Right lobe of liver (tissue), 6 donors: ENCODE data around the gene SASH1. TPM values are rescaled to one million over a fixed set of nuclear protein-coding genes. Genes with fewer than 3 reads are reported as not detected.

Experiments used
- ATAC-seq, 4 donors: fragments of 200-7000 bp; cut with Tn5 transposase; one replicate each; pipeline ENCODE4 v1.9.1; 2020; ENCODE audit warnings: mild to moderate bottlenecking in 4 of 4, moderate library complexity in 4 of 4
- DNase-seq, 3 donors: peaks; one replicate each; pipeline ENCODE4 v3.0.0-alpha.2; 2020
- H3K27ac ChIP-seq, 3 donors: fragments of 200-600 bp; one replicate each; pipeline ENCODE4 v1.8.0; 2022
- H3K27me3 ChIP-seq, 2 donors: fragments of 200-600 bp; one replicate each; pipeline ENCODE4 v1.8.0; 2022
- H3K36me3 ChIP-seq, 4 donors: fragments of 200-600 bp; sonication (generic) in 1 of 4; one replicate each; pipeline versions ENCODE4 v1.5.1 to v1.8.0; 2017 to 2022; ENCODE audit warnings: control low read depth in 1 of 4
- H3K4me1 ChIP-seq, 4 donors: fragments of 200-600 bp; sonication (generic) in 1 of 4; one replicate each; pipeline versions ENCODE4 v1.5.1 to v1.8.0; 2017 to 2022; ENCODE audit warnings: control low read depth in 1 of 4
- H3K4me3 ChIP-seq, 3 donors: fragments of 200-600 bp; one replicate each; pipeline ENCODE4 v1.8.0; 2022
- H3K9me3 ChIP-seq, 4 donors: fragments of 200-600 bp; sonication (generic) in 1 of 4; one replicate each; pipeline versions ENCODE4 v1.5.1 to v1.8.0; 2017 to 2022; ENCODE audit warnings: control low read depth in 1 of 4
- POLR2A ChIP-seq: fragments of 450-650 bp; IDR thresholded peaks from one replicate; pipeline ENCODE4 v1.6.1; 2017; ENCODE audit warnings: antibody characterized with exemption, mild to moderate bottlenecking
- WGBS: methylation state at CpG from one replicate; pipeline ENCODE4 v1.1.6; 2018; ENCODE audit warnings: low coverage, low lambda C conversion rate; ENCODE audit not compliant: insufficient coverage; ENCODE audit errors: missing lambda C conversion rate; 5-methylcytosine and 5-hydroxymethylcytosine counted together
- intact Hi-C, 2 donors: fragments of 100-400 bp; cut with DNase I; formaldehyde crosslinking; loops; one replicate each; pipeline versions ENCODE4 v1.11.2 to v1.14.1; 2022
- total RNA-seq, 6 experiments: library from RNA; depleted of rRNA in 2 of 6; stranded (reverse); fragments of >200 nt in 2 of 6; fragmentation: NEBNext Ultra II Directional in 3 of 6; extraction: Animal tissue kit (Norgen Biotek cat#: 25700) in 3 of 6; gene quantifications; one replicate each; pipeline versions ENCODE4 v1.1.0 to v1.2.4, GENCODE V29; 2016 to 2023
- TF ChIP-seq, protein P1 (sequence below), 4 donors: fragments of 200-600 bp in 3 of 4; fragments of 450-650 bp in 1 of 4; IDR thresholded peaks; one replicate each; pipeline versions ENCODE4 v1.5.1 to v1.8.0; 2016 to 2022; ENCODE audit warnings: antibody characterized with exemption in 4 of 4, mild to moderate bottlenecking in 2 of 4
- donor health status: DM: no; HTN: yes; CAD: no.
- donor health status: DM: no; HTN: no; CAD: no.
- donor health status: DM: no; HTN: no; CAD: no.
- donor health status: DM: no; HTN: yes; CAD: no.
- donor health status: DM: no; HTN: yes; CAD: no.

SASH1 gene
- total RNA-seq, 6 experiments from 2014 or later, result 12.0 to 19.0 (median 15.8) TPM

DNA sequence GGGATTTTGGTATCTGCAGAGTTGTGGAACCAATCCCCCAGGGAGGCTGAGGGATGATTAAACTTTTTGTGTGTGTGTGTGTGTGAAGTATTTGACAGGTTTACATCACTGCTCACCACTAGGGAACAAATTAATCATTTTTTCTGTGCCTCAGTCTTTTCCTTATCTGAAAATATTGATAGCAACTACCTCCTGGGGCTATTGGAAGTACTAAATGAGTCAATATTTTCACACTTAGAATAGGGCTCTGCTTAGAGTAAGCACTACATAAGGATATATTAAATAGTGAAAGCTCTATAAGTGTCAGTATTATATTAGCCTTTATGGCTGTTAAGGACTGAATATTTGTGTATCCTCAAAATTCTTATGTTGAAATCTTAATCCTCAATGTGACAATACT is 249.0 kb downstream of the SASH1 start:
- intact Hi-C loops, result no loop called here
- TF ChIP-seq, protein P1, sequence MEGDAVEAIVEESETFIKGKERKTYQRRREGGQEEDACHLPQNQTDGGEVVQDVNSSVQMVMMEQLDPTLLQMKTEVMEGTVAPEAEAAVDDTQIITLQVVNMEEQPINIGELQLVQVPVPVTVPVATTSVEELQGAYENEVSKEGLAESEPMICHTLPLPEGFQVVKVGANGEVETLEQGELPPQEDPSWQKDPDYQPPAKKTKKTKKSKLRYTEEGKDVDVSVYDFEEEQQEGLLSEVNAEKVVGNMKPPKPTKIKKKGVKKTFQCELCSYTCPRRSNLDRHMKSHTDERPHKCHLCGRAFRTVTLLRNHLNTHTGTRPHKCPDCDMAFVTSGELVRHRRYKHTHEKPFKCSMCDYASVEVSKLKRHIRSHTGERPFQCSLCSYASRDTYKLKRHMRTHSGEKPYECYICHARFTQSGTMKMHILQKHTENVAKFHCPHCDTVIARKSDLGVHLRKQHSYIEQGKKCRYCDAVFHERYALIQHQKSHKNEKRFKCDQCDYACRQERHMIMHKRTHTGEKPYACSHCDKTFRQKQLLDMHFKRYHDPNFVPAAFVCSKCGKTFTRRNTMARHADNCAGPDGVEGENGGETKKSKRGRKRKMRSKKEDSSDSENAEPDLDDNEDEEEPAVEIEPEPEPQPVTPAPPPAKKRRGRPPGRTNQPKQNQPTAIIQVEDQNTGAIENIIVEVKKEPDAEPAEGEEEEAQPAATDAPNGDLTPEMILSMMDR (IDR thresholded peaks at IDR 0.05), result no peak
- TF ChIP-seq POLR2A, result no peak
- no peaks in the 10 kb centered on the region for H3K4me1 ChIP-seq
- ATAC-seq (no peak), DNase-seq (no peak)
- no peaks in the 10 kb centered on the region for H3K27me3 ChIP-seq
- no peaks in the 10 kb centered on the region for H3K36me3 ChIP-seq
- no peak overlapping the region for H3K27ac ChIP-seq
- H3K9me3 ChIP-seq, result no peaks in the 10 kb centered on the region
- H3K4me3 ChIP-seq, result no peak overlapping the region

DNA sequence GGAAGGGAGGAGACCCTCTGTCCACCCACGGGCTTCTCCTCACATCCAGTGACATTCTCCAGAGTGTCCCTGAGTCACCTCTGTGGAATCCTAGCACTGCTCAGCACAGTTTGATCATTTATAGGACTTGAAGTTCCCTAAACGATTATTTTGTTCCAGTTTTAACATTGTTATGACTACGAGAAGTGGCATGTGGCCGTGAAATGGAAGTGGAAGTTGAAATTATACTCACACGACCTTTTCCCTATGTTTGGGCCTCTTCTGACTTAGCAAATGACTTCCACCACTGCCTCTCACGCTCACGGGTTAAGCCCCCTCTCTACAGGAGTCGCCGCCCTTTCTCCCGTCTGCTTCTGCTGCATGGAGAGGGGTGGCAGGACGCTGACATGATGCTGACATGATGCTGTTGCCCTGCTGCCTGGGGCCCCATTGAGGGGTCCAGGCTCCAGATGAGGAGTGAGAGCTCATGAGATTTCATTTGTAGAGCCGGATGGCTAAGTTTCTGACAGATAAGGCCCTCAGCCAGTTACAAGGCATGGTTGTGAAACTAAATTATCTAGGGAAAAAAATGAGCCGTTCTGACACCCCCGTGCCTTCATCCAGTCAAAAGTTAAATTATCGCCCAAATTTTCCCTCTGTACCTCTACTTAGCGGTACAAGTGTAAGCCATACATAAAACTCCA is 250.6 kb downstream of the SASH1 start:
- Histone ChIP-seq H3K4me3 (no peak overlapping the region), H3K9me3 (no peaks in the 10 kb centered on the region), H3K27ac (no peak overlapping the region), H3K27me3 (no peaks in the 10 kb centered on the region), H3K4me1 (no peaks in the 10 kb centered on the region), H3K36me3 (no peaks in the 10 kb centered on the region)
- 63% methylated on average over 13 of the region's 16 CpGs for WGBS
- ATAC-seq (peak in 2 of 4 donors; percentile 46 to 47), DNase-seq (no peak)
- intact Hi-C loops, result no loop called here
- no peak for TF ChIP-seq POLR2A
- TF ChIP-seq, protein P1 (IDR thresholded peaks at IDR 0.05), result no peak

DNA sequence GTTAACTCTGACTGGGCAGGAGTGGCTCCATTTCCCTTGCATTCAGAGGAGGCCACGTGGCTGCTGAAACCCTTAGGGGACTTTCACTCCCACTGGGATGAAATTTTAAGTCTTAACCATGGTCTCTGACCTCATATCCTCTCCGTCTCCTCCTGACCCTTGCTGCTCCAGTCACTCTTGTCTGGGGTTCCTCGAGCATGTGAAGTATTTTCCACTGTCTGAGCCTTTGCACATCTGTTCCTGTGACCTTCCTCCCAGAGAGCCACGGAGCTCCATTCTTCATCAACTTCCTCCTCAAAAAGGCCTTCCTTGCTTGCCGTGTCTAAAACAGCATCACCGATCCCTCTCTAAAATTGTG is 251.2 kb downstream of the SASH1 start:
- no peaks in the 10 kb centered on the region for H3K9me3 ChIP-seq
- ATAC-seq (peak in 2 of 4 donors; percentile 43 to 48), DNase-seq (no peak)
- H3K4me1 ChIP-seq, result no peaks in the 10 kb centered on the region
- TF ChIP-seq, protein P1 (IDR thresholded peaks at IDR 0.05), result no peak
- TF ChIP-seq POLR2A, result no peak
- WGBS, result 47% methylated on average over 6 of the region's 6 CpGs
- no peaks in the 10 kb centered on the region for H3K27me3 ChIP-seq
- H3K27ac ChIP-seq, result no peak overlapping the region
- no peaks in the 10 kb centered on the region for H3K36me3 ChIP-seq
- H3K4me3 ChIP-seq, result no peak overlapping the region
- intact Hi-C loops, result no loop called here

DNA sequence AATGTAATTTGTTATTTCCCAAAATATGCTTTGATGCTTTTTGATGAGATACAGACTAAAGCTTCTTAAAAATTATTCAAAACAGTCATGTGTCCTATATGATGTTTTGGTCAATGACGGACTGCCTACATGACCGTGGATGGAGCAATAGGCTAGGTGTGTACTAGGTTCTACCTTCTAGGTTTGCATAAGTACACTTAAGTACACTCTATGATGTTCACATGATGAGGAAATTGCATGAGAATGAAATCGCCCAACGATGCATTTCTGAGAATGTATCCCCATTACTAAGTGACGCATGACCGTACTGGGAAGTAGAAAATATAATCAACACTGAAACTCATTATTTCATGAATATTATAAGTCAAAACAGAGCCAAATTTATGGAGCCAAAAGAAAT is 252.9 kb downstream of the SASH1 start:
- intact Hi-C loops, result no loop called here
- H3K27ac ChIP-seq, result no peak overlapping the region
- WGBS, result 72% methylated on average over 6 of the region's 6 CpGs
- TF ChIP-seq, protein P1 (IDR thresholded peaks at IDR 0.05), result no peak
- H3K9me3 ChIP-seq, result no peaks in the 10 kb centered on the region
- H3K36me3 ChIP-seq, result no peaks in the 10 kb centered on the region
- H3K4me3 ChIP-seq, result no peak overlapping the region
- no peaks in the 10 kb centered on the region for H3K4me1 ChIP-seq
- ATAC-seq (no peak), DNase-seq (no peak)
- H3K27me3 ChIP-seq, result no peaks in the 10 kb centered on the region
